H1 (cell line): ENCODE measurements around the gene CD200.

Source experiments
- EP300 ChIP-seq, 2 experiments: IDR thresholded peaks; 1 replicate in 1 of 2; 2 replicates in 1 of 2; pipeline ENCODE4 v1.6.1; 2011 to 2012; ENCODE audit warnings: low read depth in 2 of 2, low read length in 2 of 2, mild to moderate bottlenecking in 2 of 2, borderline replicate concordance in 1 of 2, inconsistent platforms in 1 of 2, moderate library complexity in 1 of 2
- EZH2 ChIP-seq: fragments of 200-600 bp; sonication (generic); IDR thresholded peaks from 2 replicates; pipeline ENCODE4 v1.7.1; 2012; ENCODE audit warnings: low read depth, mild to moderate bottlenecking, moderate library complexity, low read length, inconsistent platforms; ENCODE audit not compliant: severe bottlenecking
- HDAC6 ChIP-seq: IDR thresholded peaks from one replicate; pipeline ENCODE4 v1.7.1; 2012; ENCODE audit warnings: low read depth, mild to moderate bottlenecking, inconsistent platforms, low read length, moderate library complexity
- JUN ChIP-seq: IDR thresholded peaks from 2 replicates; pipeline ENCODE4 v1.6.1; 2011; ENCODE audit warnings: low read depth, mild to moderate bottlenecking, improper control_type of control experiment, low read length
- NRF1 ChIP-seq: IDR thresholded peaks from 2 replicates; pipeline ENCODE4 v1.6.1; 2011; ENCODE audit warnings: mild to moderate bottlenecking, low read depth, low read length, improper control_type of control experiment
- POLR2A ChIP-seq, 2 experiments: IDR thresholded peaks; 1 replicate in 1 of 2; 2 replicates in 1 of 2; pipeline ENCODE4 v1.6.1; 2011; ENCODE audit warnings: low read depth in 2 of 2, low read length in 2 of 2, mild to moderate bottlenecking in 2 of 2; ENCODE audit errors: control extremely low read depth in 1 of 2
- POLR2AphosphoS5 ChIP-seq: IDR thresholded peaks from 2 replicates; pipeline ENCODE4 v1.6.1; 2011; ENCODE audit warnings: low read depth, low read length
- SIX5 ChIP-seq: IDR thresholded peaks from 2 replicates; pipeline ENCODE4 v1.6.1; 2011; ENCODE audit warnings: mild to moderate bottlenecking, low read depth, low read length
- SP1 ChIP-seq: IDR thresholded peaks from 2 replicates; pipeline ENCODE4 v1.6.1; 2011; ENCODE audit warnings: low read depth, low read length
- SP2 ChIP-seq: IDR thresholded peaks from 2 replicates; pipeline ENCODE4 v1.6.1; 2012; ENCODE audit warnings: mild to moderate bottlenecking, low read length, inconsistent platforms
- TAF1 ChIP-seq: IDR thresholded peaks from 2 replicates; pipeline ENCODE4 v1.6.1; 2011; ENCODE audit warnings: mild to moderate bottlenecking, low read depth, low read length
- TF ChIP-seq, protein P1 (sequence below), 3 experiments: IDR thresholded peaks; 1 replicate in 2 of 3; 2 replicates in 1 of 3; pipeline versions ENCODE4 v1.5.1 to v1.6.1; 2011; ENCODE audit warnings: low read length in 3 of 3, mild to moderate bottlenecking in 3 of 3, inconsistent platforms in 2 of 3, low read depth in 1 of 3, moderate library complexity in 1 of 3; ENCODE audit not compliant: insufficient read depth in 1 of 3; ENCODE audit errors: control extremely low read depth in 1 of 3

DNA sequence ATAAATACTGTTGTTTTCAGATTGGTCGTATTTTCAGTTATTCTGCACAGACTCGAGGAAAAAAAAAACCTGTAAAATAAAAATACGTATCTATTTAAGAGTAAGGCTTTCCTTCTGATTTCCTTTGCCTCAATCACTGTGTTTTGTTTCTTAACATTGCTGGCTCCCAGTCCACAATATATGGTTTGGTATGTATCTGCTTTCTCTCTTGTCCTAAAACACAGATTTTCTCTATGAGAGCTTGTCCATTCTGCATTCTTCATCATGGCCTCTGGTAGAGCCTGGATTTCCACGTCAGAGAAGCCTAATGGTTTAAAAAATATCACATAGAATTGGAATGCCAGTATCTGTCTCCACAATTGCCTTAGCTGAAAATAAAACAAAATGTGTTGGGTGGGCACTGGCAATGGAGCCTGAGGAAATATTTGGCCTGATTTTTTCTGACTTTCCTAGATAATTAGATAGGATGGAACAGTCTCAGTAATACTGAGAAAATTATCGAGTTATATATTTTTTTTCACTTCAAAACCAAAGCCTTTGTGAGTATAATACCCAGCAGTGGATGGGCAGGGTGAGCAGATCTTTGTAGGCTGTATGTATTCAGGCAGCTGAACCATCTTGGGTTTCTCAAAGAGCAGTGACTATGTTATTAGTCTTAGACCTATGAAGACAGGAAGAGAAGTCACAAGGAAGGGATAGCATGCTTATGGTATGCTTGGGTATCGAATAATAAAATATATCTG lies 1.9 kb downstream of the CD200 start:
- TF ChIP-seq, protein P1, sequence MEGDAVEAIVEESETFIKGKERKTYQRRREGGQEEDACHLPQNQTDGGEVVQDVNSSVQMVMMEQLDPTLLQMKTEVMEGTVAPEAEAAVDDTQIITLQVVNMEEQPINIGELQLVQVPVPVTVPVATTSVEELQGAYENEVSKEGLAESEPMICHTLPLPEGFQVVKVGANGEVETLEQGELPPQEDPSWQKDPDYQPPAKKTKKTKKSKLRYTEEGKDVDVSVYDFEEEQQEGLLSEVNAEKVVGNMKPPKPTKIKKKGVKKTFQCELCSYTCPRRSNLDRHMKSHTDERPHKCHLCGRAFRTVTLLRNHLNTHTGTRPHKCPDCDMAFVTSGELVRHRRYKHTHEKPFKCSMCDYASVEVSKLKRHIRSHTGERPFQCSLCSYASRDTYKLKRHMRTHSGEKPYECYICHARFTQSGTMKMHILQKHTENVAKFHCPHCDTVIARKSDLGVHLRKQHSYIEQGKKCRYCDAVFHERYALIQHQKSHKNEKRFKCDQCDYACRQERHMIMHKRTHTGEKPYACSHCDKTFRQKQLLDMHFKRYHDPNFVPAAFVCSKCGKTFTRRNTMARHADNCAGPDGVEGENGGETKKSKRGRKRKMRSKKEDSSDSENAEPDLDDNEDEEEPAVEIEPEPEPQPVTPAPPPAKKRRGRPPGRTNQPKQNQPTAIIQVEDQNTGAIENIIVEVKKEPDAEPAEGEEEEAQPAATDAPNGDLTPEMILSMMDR (IDR thresholded peaks at IDR 0.05; ENCODE audit: control extremely low read depth in 1 of 3, insufficient read depth in 1 of 3, low read depth in 1 of 3, low read length in 3 of 3): no peak
- no peak for TF ChIP-seq EZH2
- TF ChIP-seq EP300 (IDR thresholded peaks at IDR 0.05; ENCODE audit: borderline replicate concordance in 1 of 2, low read depth in 2 of 2, low read length in 2 of 2): no peak
- TF ChIP-seq POLR2A (IDR thresholded peaks at IDR 0.05; ENCODE audit: control extremely low read depth in 1 of 2, low read depth in 2 of 2, low read length in 2 of 2): no peak
- TF ChIP-seq JUN: no peak
- no peak for TF ChIP-seq HDAC6
- TF ChIP-seq TAF1: no peak
- no peak for TF ChIP-seq NRF1
- TF ChIP-seq SP2: no peak
- no peak for TF ChIP-seq SP1
- no peak for TF ChIP-seq POLR2AphosphoS5
- no peak for TF ChIP-seq SIX5
